Activated T-helper 1 cell treated with anti-CD3 and anti-CD28 coated beads, Interleukin-2, amount 50 U/mL, for 16 hours (primary cell): ENCODE data around the gene MGAT1.
A peak's percentile ranks its signal among the peaks of the same experiment; 100 is the strongest.
"Not testable (repeated sequence)": the region's sequence is repeated elsewhere in the genome, so short reads cannot be mapped to it uniquely, and the experiment has no call there.

Experiments used
- DNase-seq, 2 donors: peaks; one replicate each; pipeline ENCODE4 v3.0.0-alpha.2; 2020; ENCODE audit warnings: low read depth in 1 of 2, low spot score in 1 of 2

MGAT1 gene

DNA sequence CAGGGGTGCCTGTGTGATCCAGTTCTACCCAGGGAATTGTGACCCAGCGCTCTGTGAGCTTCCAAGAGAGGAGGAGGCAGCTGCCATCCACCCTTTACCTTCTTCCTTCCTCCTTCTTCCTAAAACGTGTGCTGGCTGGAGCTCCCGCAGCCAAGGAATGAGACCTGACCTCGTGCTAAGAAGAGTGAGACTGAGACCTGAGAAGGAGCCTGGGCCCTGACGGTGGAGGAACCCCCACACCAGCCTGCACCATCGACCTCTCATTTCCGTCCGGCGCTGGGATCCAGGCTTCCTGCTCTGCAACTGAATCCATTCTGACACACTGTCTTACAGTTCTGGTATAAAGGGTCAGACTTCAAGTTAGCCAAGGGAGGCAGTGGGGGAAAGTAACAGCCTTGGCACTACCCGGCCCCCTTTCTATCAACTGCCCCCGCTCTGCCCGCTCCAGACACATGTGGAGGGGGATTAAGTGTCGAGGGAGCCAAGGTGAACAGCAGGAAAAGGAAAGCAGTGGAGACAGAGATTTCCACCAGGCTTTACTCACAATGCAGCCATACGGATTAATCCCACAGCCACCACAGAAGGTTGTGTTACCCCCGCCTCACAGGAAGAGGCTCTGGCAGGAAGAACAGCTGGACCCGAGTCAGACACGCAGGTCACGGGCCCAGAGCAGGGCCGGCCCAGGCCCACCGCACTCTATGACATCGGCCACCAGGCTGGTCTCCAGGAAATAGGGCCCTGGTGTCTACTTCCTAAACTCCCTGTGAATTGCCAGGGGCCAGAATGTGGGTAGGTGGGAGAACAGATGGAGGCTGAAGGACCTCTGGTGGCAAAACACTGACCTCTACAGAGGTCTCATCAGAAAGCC is 15.8 kb downstream of the MGAT1 start:
- DNase-seq: no peak

DNA sequence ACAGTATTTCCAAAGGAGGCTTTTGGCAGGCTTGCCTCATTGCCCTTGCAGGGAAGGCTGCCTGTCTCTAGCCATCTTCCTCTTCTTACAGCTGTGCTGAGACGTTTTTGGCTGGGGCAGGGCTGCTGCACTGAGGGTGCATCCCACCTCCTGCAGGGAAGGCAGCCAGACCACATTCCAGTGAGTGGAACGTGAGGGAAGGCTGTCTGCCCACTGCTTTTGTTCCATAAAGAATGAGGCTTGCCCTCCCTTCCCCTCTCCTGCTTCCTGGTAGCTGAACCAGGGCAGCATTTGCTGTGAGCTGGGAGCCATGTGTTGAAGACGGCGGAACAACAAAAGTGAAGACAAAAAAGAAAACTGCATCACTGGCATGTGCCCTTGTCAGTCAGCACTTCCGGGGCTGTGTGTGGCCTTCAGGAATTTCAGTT is 16.8 kb downstream of the MGAT1 start:
- DNase-seq: no peak

DNA sequence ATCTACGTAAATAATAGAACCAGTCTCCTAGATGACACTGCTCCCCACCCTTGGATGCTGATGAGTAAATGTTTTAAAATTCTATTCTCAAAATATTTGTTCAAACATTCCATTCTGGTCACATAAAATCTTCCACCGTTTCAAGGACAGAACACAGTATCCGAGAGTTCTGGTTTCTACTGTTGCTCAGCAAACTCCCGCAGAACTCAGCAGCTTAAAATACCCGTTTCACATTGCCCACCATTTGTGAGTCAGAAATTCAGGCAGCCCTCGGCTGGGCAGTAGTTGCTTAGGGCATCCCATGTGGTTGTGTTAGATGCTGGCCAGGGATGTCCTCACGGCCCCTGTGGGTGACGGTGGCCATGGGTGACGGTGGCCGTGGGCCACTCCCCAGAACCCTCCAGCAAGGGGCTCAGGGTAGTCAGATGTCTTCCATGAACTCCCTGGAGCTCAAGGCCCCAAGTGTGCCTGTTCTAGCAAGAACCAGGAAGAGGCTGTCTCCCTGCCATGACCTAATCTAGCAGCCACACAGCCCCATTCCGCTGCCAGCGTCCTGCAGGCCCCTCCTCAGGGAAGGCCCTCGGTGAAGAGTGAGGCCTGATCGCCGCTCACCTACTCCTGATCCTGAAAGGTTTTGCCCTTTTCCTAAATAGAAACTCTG is 17.4 kb downstream of the MGAT1 start:
- no peak for DNase-seq

DNA sequence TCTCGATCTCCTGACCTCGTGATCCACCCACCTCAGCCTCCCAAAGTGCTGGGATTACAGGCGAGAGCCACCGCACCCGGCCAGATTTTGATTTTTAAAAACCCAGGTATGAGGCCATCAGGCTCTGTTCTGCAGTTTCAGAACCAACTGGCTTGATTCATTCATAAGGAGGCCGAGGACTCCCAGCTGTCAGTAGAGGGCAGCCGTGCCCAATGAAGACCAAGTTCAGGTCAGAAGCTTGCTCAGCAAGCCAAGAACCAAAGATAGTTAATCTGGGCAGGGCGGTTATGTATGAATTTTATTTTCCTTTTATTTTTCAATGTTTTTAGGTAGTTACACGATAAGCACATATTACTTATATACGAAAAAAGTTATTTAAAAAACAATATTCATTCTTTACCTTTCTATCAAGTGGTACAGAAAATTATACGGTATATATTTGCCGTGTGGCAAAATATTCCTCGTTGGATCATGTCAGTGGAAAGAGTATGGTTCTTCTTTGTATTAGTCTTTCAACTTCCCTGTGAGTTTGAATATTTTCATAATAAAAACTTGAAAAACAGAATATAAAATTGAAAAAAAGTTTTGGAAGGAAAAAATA is 18.0 kb downstream of the MGAT1 start:
- DNase-seq: peak; percentile 39 to 48

- DNase-seq: no peak
Observed at GRCh38 chr5:180783340-180784052, 19.1 kb downstream of the MGAT1 start.

GRCh38 chr5:180782748-180783147 is 19.9 kb downstream of the MGAT1 start:
- DNase-seq: no peak

DNA sequence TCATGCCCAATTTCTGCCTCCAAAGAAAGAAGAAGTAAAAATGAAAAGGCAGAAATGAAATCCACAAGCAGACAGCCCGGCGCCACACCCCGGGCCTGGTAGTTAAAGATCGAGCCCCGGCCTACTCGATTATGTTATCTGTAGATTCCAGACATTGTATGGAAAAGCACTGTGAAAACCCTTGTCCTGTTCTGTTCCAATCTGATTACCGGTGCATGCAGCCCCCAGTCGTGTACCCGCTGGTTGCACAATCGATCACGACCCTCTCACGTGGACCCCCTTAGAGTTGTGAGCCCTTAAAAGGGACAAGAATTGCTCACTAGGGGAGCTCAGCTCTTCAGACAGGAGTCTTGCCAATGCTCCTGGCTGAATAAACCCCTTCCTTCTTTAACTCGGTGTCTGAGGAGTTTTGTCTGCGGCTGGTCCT is 20.7 kb downstream of the MGAT1 start:
- DNase-seq: not testable (repeated sequence)

GRCh38 chr5:180779985-180780610 is 22.5 kb downstream of the MGAT1 start:
- no peak for DNase-seq

GRCh38 chr5:180777475-180777874 is 25.1 kb downstream of the MGAT1 start:
- no peak for DNase-seq

GRCh38 chr5:180776376-180776775 is 26.2 kb downstream of the MGAT1 start:
- DNase-seq: no peak

DNA sequence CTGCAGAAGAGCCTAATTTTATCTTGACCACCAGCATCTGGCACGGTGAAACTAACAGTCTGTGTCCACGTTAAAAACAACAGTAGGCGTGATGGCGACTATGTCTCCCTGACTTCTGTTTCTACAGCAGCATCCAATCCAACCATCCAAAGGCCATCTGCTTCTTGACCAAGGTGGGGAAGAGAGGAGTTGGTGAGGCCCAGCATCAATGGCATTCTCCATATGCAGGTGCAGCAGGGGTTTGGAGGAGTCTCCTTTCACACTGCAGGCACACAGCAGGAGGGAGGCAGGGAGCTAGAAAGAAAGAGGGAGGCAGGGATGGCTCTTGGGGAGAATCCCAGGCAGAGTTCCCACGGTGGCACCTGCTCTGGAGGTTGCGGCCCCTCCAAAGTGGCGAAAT is 27.0 kb downstream of the MGAT1 start:
- no peak for DNase-seq

DNA sequence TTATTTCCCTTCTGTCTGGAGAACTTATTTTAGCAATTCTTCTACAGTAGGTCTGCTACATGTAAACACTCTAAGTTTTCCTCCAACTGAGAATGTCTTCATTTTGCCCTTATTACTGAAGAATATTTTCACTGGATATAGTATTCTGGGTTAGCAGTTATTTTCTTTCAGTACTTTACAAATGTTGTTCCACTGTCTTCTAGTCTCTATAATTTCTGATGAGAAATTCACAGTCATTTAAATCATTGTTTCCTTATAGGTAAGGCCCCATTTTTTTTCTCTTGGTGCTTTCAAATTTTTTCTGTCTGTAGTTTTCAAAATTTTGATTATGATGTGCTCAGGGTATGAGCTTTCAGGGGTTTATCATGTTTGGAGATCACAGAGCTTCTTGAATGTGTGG is 30.8 kb downstream of the MGAT1 start:
- DNase-seq: no peak

DNA sequence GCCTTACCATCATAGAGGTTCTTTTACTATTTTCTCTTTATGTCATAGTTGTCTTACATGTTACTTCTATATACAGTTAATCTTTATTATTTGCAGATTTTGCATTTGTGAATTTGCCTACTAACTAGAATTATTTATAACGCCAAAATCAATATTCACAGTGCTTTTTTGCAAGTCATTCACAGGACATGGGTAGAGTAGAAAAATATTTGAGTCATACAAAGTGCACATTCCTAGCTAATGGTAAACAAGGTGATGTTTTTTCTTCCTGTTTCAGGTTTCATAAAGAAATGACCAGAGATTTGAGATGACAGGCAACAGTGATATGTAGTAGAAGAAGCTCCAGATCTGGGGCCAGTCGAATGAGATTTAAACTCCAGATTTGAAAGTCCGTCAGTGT is 32.8 kb downstream of the MGAT1 start:
- no peak for DNase-seq

DNA sequence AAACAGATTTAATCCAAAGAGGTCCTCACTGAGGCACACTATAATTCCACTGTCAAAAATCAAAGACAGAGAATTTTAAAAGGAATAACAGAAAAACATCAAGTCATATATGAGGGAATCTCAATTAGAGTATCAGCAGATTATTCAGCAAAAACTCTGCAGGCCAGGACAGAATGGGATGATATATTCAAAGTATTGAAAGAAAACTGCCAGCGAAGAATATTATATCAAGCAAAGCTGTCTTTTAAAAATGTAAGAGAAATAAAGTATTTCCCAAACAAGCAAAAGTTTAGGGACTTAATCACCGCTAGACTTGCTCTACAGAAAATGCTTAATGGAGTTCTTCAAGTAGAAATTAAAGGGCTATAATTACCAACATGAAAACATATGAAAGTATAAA is 47.0 kb downstream of the MGAT1 start:
- no peak for DNase-seq

DNA sequence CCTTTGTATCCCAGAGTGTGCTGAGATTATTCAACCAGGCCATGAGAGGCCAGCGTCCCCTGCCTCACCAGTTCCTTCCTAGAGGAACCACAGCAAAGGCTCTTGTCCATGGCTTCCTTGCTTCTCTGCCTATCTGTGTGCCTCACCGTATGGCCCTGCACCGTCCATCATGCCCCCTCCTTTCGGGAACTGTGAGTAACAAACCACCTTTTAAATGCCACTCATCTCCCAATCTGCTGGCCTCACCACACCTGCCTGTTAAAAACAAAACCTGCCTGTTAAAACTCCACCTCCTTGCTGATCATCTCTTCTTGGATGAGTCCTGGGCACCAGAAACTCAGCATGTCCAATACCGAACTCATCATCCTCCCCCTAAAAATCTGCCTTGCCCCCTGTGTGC is 58.4 kb downstream of the MGAT1 start:
- no peak for DNase-seq

GRCh38 chr5:180742727-180743126 is 59.9 kb downstream of the MGAT1 start:
- no peak for DNase-seq

GRCh38 chr5:180740953-180741352 is 61.7 kb downstream of the MGAT1 start:
- not testable (repeated sequence) for DNase-seq

DNA sequence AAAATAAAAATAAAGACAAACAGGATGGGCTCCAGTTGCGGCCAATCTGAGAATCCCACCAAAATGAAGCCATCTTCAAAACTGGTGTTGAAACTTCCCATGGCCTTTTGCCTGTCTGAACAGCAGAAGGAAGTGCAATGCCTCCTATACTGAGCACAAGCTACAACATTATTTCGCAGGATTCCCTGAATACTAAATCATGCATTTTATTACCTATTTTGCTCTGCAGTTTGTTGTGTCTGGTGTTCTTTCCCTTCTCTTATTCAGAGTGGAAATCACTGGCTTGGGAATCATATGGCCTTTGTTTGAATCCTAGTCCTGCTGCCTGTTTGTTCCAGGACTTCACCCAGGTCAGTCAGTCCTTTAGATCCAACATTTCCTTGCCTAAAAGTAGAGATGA is 62.6 kb downstream of the MGAT1 start, which contains the start of gene OR2Y1:
TSS of gene OR2Y1 (minus strand) at position 101 of the 400 bp plus-strand sequence. CDS start at position 101, 0 bp downstream.
- DNase-seq: no peak

DNA sequence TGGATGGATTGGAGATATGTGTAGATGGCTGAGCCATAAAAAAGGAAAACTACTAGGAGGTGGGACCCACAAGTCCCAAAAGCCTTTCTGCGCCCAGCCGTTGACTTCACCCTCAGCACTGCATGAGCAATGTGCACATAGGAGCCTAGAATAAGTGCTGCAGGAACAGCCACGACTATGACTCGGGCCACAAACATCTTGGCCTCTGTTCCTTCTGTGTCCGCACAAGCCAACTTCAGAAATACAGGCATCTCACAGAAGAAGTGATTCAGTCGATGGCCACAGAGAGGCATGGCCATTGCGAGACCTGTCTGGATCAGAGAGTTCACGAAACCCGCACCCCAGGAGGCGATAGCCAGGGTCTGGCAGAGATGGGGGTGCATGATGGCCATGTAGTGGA is 63.3 kb downstream of the MGAT1 start:
- DNase-seq: no peak

DNA sequence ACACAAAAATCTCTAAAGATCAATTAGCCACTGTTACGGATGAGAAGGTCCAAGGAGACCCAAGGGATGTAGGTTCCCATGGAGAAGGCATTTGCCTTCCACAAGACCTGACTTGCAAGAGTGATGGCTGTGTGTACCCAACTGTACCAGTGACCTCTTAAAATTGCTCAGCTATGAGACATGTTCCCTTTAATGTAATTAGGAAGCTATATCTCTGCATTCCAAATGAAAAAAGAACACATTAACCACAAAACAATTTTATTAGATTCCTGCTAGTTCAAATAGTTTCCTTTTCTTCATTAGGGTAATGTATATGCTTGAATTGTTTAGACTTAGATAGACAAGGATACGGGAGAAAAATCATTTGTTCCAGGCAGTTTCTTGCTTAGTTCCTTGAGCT is 66.1 kb downstream of the MGAT1 start:
- DNase-seq: no peak
